Loucy (cell line): ENCODE data around the gene C2CD4C.
"Not testable (repeated sequence)": the region's sequence is repeated elsewhere in the genome, so short reads cannot be mapped to it uniquely, and the experiment has no call there.

Experiments
- H2AFZ ChIP-seq: fragments of 200-600 bp; sonication (generic); 2 replicates; pipeline ENCODE4 v1.6.0; 2016; ENCODE audit warnings: antibody characterized with exemption, mild to moderate bottlenecking, low read length, moderate library complexity
- H3F3A ChIP-seq: fragments of 200-600 bp; 2 replicates; pipeline ENCODE4 v1.6.0; 2016; ENCODE audit warnings: antibody characterized with exemption, low read depth, mild to moderate bottlenecking
- H3K27me3 ChIP-seq: fragments of 200-600 bp; sonication (generic); 2 replicates; pipeline ENCODE4 v1.6.1; 2014; ENCODE audit warnings: low read length, mild to moderate bottlenecking; ENCODE audit not compliant: insufficient read depth, poor library complexity, severe bottlenecking
- H3K36me3 ChIP-seq: fragments of 200-600 bp; sonication (generic); 2 replicates; pipeline ENCODE4 v1.6.1; 2016; ENCODE audit warnings: low read length; ENCODE audit not compliant: insufficient read depth
- H3K4me1 ChIP-seq: fragments of 200-600 bp; sonication (generic); 2 replicates; pipeline ENCODE4 v1.5.1; 2014; ENCODE audit warnings: low read length, mild to moderate bottlenecking; ENCODE audit not compliant: insufficient read depth, poor library complexity, severe bottlenecking
- H3K4me2 ChIP-seq: fragments of 200-600 bp; sonication (generic); 2 replicates; pipeline ENCODE4 v1.6.0; 2014; ENCODE audit warnings: antibody characterized with exemption, low read length, low read depth, mild to moderate bottlenecking; ENCODE audit not compliant: poor library complexity, severe bottlenecking
- H3K4me3 ChIP-seq: fragments of 200-600 bp; sonication (generic); 2 replicates; pipeline ENCODE4 v1.5.1; 2014; ENCODE audit warnings: low read length, mild to moderate bottlenecking, mixed read lengths; ENCODE audit not compliant: poor library complexity, severe bottlenecking
- H3K79me2 ChIP-seq: fragments of 200-600 bp; sonication (generic); 2 replicates; pipeline ENCODE4 v1.6.1; 2014; ENCODE audit warnings: low read length; ENCODE audit not compliant: insufficient read depth
- H3K9ac ChIP-seq: fragments of 200-600 bp; sonication (generic); 2 replicates; pipeline ENCODE4 v1.6.0; 2014; ENCODE audit warnings: mild to moderate bottlenecking, low read depth, low read length, moderate library complexity; ENCODE audit not compliant: poor library complexity, severe bottlenecking
- H3K9me2 ChIP-seq: fragments of 200-600 bp; sonication (generic); replicated peaks from 2 replicates; pipeline ENCODE4 v1.6.1; 2016; ENCODE audit warnings: low read depth, low read length, mixed read lengths
- H3K9me3 ChIP-seq: fragments of 200-600 bp; sonication (generic); 2 replicates; pipeline ENCODE4 v1.6.1; 2014; ENCODE audit warnings: mild to moderate bottlenecking, antibody characterized with exemption, low read length, low read depth; ENCODE audit not compliant: insufficient read depth
- H4K20me1 ChIP-seq: fragments of 200-600 bp; sonication (generic); 2 replicates; pipeline ENCODE4 v1.6.0; 2014; ENCODE audit warnings: antibody characterized with exemption, low read length, mild to moderate bottlenecking; ENCODE audit not compliant: insufficient read depth, poor library complexity, severe bottlenecking
- EZH2phosphoT487 ChIP-seq: fragments of 200-600 bp; IDR thresholded peaks from 2 replicates; pipeline ENCODE4 v1.6.1; 2018; ENCODE audit warnings: antibody characterized with exemption, mild to moderate bottlenecking, moderate library complexity, borderline replicate concordance
- TF ChIP-seq, protein P1 (sequence below): fragments of 200-600 bp; sonication (generic); conservative IDR thresholded peaks from 2 replicates; pipeline ENCODE4 v1.5.1; 2014; ENCODE audit warnings: mild to moderate bottlenecking, antibody characterized with exemption, low read length

Gene C2CD4C

DNA sequence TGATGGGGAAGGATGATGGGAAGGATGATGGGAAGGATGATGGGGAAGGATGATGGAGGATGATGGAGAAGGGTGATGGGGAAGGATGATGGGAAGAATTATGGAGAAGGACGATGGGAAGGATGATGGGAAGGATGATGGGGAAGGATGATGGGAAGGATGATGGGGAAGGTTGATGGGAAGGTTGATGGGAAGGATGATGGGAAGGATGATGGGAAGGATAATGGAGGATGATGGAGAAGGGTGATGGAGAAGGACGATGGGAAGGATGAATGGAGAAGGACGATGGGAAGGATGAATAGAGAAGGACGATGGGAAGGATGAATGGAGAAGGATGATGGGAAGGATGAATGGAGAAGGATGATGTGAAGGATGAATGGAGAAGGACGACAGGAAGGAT lies 13.5 kb downstream of the C2CD4C start:
- H3K9ac ChIP-seq = no peak overlapping the region
- no peak overlapping the region for H3K4me3 ChIP-seq
- no peaks in the 10 kb centered on the region for H4K20me1 ChIP-seq
- TF ChIP-seq EZH2phosphoT487 = no peak
- TF ChIP-seq, protein P1, sequence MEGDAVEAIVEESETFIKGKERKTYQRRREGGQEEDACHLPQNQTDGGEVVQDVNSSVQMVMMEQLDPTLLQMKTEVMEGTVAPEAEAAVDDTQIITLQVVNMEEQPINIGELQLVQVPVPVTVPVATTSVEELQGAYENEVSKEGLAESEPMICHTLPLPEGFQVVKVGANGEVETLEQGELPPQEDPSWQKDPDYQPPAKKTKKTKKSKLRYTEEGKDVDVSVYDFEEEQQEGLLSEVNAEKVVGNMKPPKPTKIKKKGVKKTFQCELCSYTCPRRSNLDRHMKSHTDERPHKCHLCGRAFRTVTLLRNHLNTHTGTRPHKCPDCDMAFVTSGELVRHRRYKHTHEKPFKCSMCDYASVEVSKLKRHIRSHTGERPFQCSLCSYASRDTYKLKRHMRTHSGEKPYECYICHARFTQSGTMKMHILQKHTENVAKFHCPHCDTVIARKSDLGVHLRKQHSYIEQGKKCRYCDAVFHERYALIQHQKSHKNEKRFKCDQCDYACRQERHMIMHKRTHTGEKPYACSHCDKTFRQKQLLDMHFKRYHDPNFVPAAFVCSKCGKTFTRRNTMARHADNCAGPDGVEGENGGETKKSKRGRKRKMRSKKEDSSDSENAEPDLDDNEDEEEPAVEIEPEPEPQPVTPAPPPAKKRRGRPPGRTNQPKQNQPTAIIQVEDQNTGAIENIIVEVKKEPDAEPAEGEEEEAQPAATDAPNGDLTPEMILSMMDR = no peak
- no peaks in the 10 kb centered on the region for H3K36me3 ChIP-seq
- H3K27me3 ChIP-seq = no peaks in the 10 kb centered on the region
- H3F3A ChIP-seq = no peaks in the 10 kb centered on the region
- no peaks in the 10 kb centered on the region for H3K9me2 ChIP-seq
- H3K79me2 ChIP-seq = no peaks in the 10 kb centered on the region
- H3K4me2 ChIP-seq = no peak overlapping the region
- peaks cover 25% of the 10 kb centered on the region; the same call in 1 of the 2 replicates for H3K9me3 ChIP-seq
- no peaks in the 10 kb centered on the region for H3K4me1 ChIP-seq
- no peak overlapping the region for H2AFZ ChIP-seq

DNA sequence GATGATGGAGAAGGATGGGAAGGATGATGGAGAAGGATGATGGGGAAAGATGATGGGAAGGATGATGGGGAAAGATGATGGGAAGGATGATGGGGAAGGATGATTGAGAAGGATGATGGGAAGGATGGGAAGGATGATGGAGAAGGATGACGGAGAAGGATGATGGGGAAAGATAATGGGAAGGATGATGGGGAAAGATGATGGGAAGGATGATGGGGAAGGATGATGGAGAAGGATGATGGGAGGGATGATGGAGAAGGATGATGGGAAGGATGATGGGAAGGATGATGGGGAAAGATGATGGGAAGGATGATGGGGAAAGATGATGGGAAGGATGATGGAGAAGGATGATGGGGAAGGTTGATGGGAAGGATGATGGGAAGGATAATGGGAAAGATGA lies 14.1 kb downstream of the C2CD4C start:
- H2AFZ ChIP-seq, H4K20me1 ChIP-seq, H3K9ac ChIP-seq, H3K4me2 ChIP-seq, H3K9me2 ChIP-seq, H3K27me3 ChIP-seq, H3K79me2 ChIP-seq, H3F3A ChIP-seq, H3K4me1 ChIP-seq, H3K36me3 ChIP-seq, H3K4me3 ChIP-seq: not testable (repeated sequence)
- peaks cover 25% of the 10 kb centered on the region; the same call in 1 of the 2 replicates for H3K9me3 ChIP-seq

DNA sequence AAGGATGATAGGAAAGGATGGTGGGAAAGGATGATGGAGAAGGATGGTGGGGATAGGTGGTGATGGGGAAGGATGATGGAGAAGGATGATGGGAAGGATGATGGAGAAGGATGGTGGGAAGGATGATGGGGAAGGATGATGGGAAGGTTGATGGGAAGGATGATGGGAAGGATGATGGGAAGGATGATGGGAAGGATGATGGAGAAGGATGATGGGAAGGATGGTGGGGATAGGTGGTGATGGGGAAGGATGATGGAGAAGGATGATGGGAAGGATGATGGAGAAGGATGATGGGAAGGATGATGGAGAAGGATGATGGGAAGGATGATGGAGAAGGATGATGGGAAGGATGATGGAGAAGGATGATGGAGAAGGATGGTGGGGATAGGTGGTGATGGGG lies 15.4 kb downstream of the C2CD4C start:
- not testable (repeated sequence) for H3K36me3 ChIP-seq, H3K27me3 ChIP-seq, H3K4me3 ChIP-seq, H3K4me1 ChIP-seq, H4K20me1 ChIP-seq, H3K9ac ChIP-seq, H3F3A ChIP-seq, H3K4me2 ChIP-seq, H2AFZ ChIP-seq, H3K9me2 ChIP-seq, H3K79me2 ChIP-seq
- peaks cover 26% of the 10 kb centered on the region; the same call in 1 of the 2 replicates for H3K9me3 ChIP-seq

DNA sequence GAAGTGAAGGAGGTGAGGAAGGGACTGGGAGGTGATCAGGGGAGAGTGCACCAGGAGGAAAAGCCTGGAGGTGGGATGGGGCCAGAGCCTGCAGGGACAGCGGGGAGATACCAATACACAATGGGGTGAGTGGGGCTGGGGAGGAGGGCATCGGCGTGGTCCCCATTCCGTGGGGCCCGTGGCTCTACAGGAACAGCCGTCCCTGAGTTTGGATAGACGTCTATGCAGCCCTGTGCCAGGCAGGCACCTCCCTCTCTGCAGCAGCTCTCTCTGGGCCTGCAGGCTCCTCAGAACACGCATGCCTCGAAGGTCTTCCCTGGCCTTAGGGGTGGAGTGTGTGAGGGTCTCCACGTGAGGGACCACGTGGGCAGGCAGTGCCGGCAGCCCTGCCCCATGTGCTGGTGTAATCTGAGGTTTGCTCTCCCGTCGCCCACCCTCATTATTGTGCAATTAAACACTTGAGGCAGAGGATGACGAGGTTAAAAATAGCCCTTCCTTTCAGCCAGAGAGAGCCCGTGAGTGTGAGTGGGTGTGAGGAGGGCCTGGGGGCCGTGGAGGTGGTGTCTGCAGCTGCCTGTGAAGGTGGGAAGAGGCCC lies 16.5 kb downstream of the C2CD4C start:
- H3K27me3 ChIP-seq = no peaks in the 10 kb centered on the region
- no peak overlapping the region for H3K4me2 ChIP-seq
- no peaks in the 10 kb centered on the region for H3K9me2 ChIP-seq
- TF ChIP-seq, protein P1 = no peak
- no peak for TF ChIP-seq EZH2phosphoT487
- H3K36me3 ChIP-seq = no peaks in the 10 kb centered on the region
- no peaks in the 10 kb centered on the region for H3K4me1 ChIP-seq
- peaks cover 23% of the 10 kb centered on the region; the same call in 1 of the 2 replicates for H3K9me3 ChIP-seq
- no peak overlapping the region for H3K9ac ChIP-seq
- no peaks in the 10 kb centered on the region for H4K20me1 ChIP-seq
- no peak overlapping the region for H3K4me3 ChIP-seq
- no peaks in the 10 kb centered on the region for H3K79me2 ChIP-seq
- H2AFZ ChIP-seq = no peak overlapping the region
- no peaks in the 10 kb centered on the region for H3F3A ChIP-seq
